ENCODE measurements around the gene CAMSAP2.

DNA sequence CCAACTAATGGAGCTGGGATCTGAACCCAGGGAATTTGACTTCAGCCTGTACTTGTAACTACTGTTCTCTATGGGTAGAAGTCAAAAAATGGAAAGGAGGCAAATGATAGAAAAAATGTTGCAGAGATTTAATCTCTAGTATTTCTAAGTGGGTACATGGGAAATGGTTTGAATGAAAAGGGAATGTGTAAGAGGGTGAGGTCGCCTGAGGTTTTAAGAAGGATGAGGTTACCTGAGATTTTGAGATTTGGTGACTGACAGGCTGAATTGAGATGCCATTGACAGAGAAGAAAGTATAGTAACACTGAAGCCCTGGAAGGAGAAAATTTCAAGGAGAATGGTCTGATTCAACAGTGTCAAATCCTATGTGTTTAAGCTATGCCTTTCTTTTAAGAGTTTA lies 5.5 kb downstream of the CAMSAP2 start:
- TF ChIP-seq, protein P1, sequence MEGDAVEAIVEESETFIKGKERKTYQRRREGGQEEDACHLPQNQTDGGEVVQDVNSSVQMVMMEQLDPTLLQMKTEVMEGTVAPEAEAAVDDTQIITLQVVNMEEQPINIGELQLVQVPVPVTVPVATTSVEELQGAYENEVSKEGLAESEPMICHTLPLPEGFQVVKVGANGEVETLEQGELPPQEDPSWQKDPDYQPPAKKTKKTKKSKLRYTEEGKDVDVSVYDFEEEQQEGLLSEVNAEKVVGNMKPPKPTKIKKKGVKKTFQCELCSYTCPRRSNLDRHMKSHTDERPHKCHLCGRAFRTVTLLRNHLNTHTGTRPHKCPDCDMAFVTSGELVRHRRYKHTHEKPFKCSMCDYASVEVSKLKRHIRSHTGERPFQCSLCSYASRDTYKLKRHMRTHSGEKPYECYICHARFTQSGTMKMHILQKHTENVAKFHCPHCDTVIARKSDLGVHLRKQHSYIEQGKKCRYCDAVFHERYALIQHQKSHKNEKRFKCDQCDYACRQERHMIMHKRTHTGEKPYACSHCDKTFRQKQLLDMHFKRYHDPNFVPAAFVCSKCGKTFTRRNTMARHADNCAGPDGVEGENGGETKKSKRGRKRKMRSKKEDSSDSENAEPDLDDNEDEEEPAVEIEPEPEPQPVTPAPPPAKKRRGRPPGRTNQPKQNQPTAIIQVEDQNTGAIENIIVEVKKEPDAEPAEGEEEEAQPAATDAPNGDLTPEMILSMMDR (conservative IDR thresholded peaks at IDR 0.05; ENCODE audit: low read depth, low read length), result no peak
- no peak for TF ChIP-seq POLR2A (IDR thresholded peaks at IDR 0.05; ENCODE audit: low read depth, low read length)
- no peak for TF ChIP-seq RAD21 (IDR thresholded peaks at IDR 0.05; ENCODE audit: low read length)
- no peak for TF ChIP-seq NFE2L2 (IDR thresholded peaks at IDR 0.05; ENCODE audit: low read depth, low read length)
- no peak for TF ChIP-seq MXI1 (IDR thresholded peaks at IDR 0.05; ENCODE audit: borderline replicate concordance, low read depth, low read length)
- no peak for TF ChIP-seq USF2 (IDR thresholded peaks at IDR 0.05; ENCODE audit: low read depth, low read length)
- TF ChIP-seq MAZ (IDR thresholded peaks at IDR 0.05; ENCODE audit: borderline replicate concordance, low read depth, low read length), result no peak

Measured in IMR-90 (cell line).